ENCODE measurements around the gene MAP2K2. TPM values are rescaled to one million over a fixed set of nuclear protein-coding genes. Genes with fewer than 3 reads are reported as not detected.
"Not testable (repeated sequence)": the region's sequence is repeated elsewhere in the genome, so short reads cannot be mapped to it uniquely, and the experiment has no call there.

The MAP2K2 gene
- total RNA-seq (98.4 TPM), polyA plus RNA-seq (144 TPM)
- long read RNA-seq, donor 1, partial matches to known transcripts = 0 of 3 reads
- long read RNA-seq, donor 1, other reads (novel, unspliced or antisense) = 0 of 3 reads
- long read RNA-seq, donor 2, transcript MAP2K2-201 (11 exons, 1,734 nt) = major isoform, 75 of 104 reads
- long read RNA-seq, donor 2, partial matches to known transcripts = 25 of 104 reads
- long read RNA-seq, donor 2, other reads (novel, unspliced or antisense) = 0 of 104 reads
- long read RNA-seq, donor 3, transcript MAP2K2-201 (11 exons, 1,734 nt) = major isoform, 42 of 43 reads
- long read RNA-seq, donor 3, partial matches to known transcripts = 0 of 43 reads
- long read RNA-seq, donor 3, other reads (novel, unspliced or antisense) = 0 of 43 reads
- long read RNA-seq, donor 4, transcript MAP2K2-201 (11 exons, 1,734 nt) = major isoform, 23 of 24 reads
- long read RNA-seq, donor 4, partial matches to known transcripts = 0 of 24 reads
- long read RNA-seq, donor 4, other reads (novel, unspliced or antisense) = 0 of 24 reads
- long read RNA-seq, donor 5, transcript MAP2K2-201 (11 exons, 1,734 nt) = major isoform, 39 of 70 reads
- long read RNA-seq, donor 5, partial matches to known transcripts = 29 of 70 reads
- long read RNA-seq, donor 5, other reads (novel, unspliced or antisense) = 0 of 70 reads
- long read RNA-seq, donor 6, transcript MAP2K2-201 (11 exons, 1,734 nt) = major isoform, 31 of 33 reads
- long read RNA-seq, donor 6, partial matches to known transcripts = 0 of 33 reads
- long read RNA-seq, donor 6, other reads (novel, unspliced or antisense) = 0 of 33 reads
- long read RNA-seq, donor 7, transcript MAP2K2-201 (11 exons, 1,734 nt) = major isoform, 20 of 20 reads
- long read RNA-seq, donor 7, partial matches to known transcripts = 0 of 20 reads
- long read RNA-seq, donor 7, other reads (novel, unspliced or antisense) = 0 of 20 reads
- long read RNA-seq, donor 8, transcript MAP2K2-201 (11 exons, 1,734 nt) = major isoform, 23 of 23 reads
- long read RNA-seq, donor 8, partial matches to known transcripts = 0 of 23 reads
- long read RNA-seq, donor 8, other reads (novel, unspliced or antisense) = 0 of 23 reads
- long read RNA-seq, donor 9, transcript MAP2K2-201 (11 exons, 1,734 nt) = major isoform, 19 of 19 reads
- long read RNA-seq, donor 9, partial matches to known transcripts = 0 of 19 reads
- long read RNA-seq, donor 9, other reads (novel, unspliced or antisense) = 0 of 19 reads
- long read RNA-seq, donor 10, transcript MAP2K2-201 (11 exons, 1,734 nt) = major isoform, 29 of 38 reads
- long read RNA-seq, donor 10, partial matches to known transcripts = 9 of 38 reads
- long read RNA-seq, donor 10, other reads (novel, unspliced or antisense) = 0 of 38 reads

DNA sequence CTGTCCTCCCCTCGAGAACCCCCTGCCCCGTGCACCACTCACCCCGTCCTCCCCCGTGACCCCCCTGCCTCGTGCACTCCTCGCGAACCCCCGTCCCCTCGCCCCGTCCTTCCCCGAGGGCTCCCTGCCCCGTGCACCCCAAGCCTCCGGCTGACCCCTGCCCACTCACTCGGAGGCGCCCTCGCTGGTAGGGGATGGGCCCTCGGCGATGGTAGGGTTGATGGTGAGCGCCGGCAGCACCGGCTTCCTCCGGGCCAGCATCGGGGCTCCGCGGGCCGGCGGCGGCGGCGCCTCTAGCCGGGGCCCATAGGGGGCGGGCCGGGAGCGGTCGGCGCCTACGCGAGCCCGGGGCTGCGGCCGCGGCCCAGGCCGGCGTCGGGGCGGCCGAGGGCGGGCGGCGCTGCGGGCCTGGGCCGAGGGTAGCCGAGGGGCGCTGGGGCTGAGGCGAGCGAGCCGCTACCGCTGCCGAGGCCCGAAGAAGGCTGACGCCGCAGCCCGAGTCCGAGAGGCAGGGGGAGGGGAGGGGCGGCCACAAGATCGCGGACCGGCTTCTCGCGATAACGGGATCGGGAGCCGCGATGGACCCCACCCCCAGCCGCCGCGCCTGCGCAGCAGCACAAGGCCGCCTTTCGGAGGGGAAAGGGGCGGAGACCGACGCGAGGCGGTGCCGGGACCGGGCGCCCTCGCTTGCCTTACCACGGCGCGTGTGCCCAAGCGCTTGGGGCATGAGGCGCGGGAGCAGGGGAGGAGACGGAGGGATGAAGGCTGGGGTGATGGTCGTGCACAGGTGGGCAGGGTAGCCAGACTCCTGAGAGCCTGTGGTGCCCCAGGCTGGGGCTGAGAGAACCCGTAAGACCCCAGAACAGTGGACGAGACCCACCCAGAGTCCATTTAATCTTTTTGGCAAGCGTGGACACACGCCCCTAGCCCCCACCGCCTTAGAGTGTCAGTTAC is at the start of gene MAP2K2:
MAP2K2 (minus strand) TSS at position 508 of the 954 bp plus-strand sequence; CDS start at position 261, 247 bp downstream.
- H3K27me3 ChIP-seq (ENCODE audit: control insufficient read depth in 2 of 2, insufficient read depth in 1 of 2, low read length in 1 of 2) = no peaks in the 10 kb centered on the region
- peak within 1 kb of the TSS in 1 of 2 donors; percentile 85 for H3K27ac ChIP-seq (ENCODE audit: low read depth in 1 of 2, low read length in 1 of 2)
- H3K4me3 ChIP-seq (ENCODE audit: low read length in 2 of 2) = peak within 1 kb of the TSS; percentile 63 to 97
- peaks cover 13 to 18% of the 10 kb centered on the region in 2 donors for H3K4me1 ChIP-seq (ENCODE audit: control insufficient read depth in 2 of 2, insufficient read depth in 2 of 2, low read length in 2 of 2)
- DNase-seq (ENCODE audit: low read depth in 6 of 9, low spot score in 9 of 9) = peak; percentile 80 to 96 (median 92)
- H3K9me3 ChIP-seq (ENCODE audit: control insufficient read depth in 2 of 2, insufficient read depth in 1 of 2, low read length in 1 of 2) = no peaks in the 10 kb centered on the region
- WGBS = 1% methylated on average over 102 of the region's 102 CpGs
- H3K36me3 ChIP-seq (ENCODE audit: control insufficient read depth in 2 of 2, insufficient read depth in 2 of 2, low read length in 1 of 2) = peaks cover 7 to 18% of the 10 kb centered on the region in 2 donors

DNA sequence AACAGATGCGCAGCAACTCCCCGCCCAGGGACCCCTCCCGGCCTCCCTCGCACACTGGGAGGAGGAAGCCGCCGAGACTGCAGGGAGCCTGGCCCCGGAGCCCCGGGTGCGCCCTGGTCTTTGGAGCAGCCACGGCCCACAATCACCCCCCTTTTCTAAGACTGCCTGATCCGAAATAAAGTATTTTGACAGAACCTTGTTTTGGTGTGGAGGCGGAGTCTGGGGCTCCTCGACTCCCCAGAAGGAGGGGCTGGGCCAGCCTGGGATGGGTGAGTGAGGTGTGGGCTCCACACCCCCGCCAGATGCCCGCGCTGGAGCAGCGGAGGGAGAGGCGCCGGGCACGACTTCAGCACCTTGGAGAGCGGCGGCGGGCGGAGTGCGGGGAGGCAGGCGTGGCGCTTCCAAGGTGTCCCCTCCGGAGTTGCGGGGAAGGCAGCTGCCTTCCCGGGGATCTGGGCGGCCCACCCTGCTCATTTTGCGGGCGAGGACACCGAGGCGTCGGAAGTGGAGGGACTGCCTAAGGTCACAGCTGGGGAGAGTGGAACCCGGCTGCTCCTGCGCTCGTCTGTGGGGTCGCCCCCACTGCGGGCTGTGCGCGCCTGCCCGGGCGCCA is 49.0 kb upstream of the MAP2K2 start:
- Histone ChIP-seq H3K9me3 (ENCODE audit: control insufficient read depth in 2 of 2, insufficient read depth in 1 of 2, low read length in 1 of 2) (no peaks in the 10 kb centered on the region), H3K36me3 (ENCODE audit: control insufficient read depth in 2 of 2, insufficient read depth in 2 of 2, low read length in 1 of 2) (peaks cover 0 to 28% of the 10 kb centered on the region in 2 donors), H3K27me3 (ENCODE audit: control insufficient read depth in 2 of 2, insufficient read depth in 1 of 2, low read length in 1 of 2) (peaks cover 0 to 23% of the 10 kb centered on the region in 2 donors), H3K4me3 (ENCODE audit: low read length in 2 of 2) (no peak overlapping the region), H3K27ac (ENCODE audit: low read depth in 1 of 2, low read length in 1 of 2) (no peak overlapping the region), H3K4me1 (ENCODE audit: control insufficient read depth in 2 of 2, insufficient read depth in 2 of 2, low read length in 2 of 2) (no peaks in the 10 kb centered on the region)
- 9% methylated on average over 45 of the region's 45 CpGs for WGBS
- DNase-seq (ENCODE audit: low read depth in 6 of 9, low spot score in 9 of 9) = peak in 6 of 9 donors; percentile 31 to 73 (median 52)

DNA sequence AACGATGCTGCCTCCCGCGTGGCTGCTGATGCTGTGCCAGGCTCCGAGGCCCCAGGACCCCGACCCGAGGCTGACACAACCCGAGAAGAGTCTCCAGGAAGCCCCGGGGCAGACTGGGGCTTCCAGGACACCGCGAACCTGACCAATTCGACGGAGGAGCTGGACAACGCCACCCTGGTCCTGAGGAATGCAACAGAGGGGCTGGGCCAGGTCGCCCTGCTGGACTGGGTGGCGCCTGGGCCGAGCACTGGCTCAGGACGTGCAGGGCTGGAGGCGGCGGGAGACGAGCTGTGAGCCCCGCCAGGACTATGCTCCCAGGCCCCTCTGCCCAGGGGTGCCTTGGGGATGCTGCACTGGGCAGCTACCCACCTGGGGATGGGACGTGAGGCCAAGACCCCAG is 47.8 kb upstream of the MAP2K2 start:
- Histone ChIP-seq H3K4me3 (ENCODE audit: low read length in 2 of 2) (no peak overlapping the region), H3K36me3 (ENCODE audit: control insufficient read depth in 2 of 2, insufficient read depth in 2 of 2, low read length in 1 of 2) (peaks cover 0 to 25% of the 10 kb centered on the region in 2 donors), H3K27me3 (ENCODE audit: control insufficient read depth in 2 of 2, insufficient read depth in 1 of 2, low read length in 1 of 2) (peaks cover 0 to 23% of the 10 kb centered on the region in 2 donors), H3K27ac (ENCODE audit: low read depth in 1 of 2, low read length in 1 of 2) (no peak overlapping the region), H3K4me1 (ENCODE audit: control insufficient read depth in 2 of 2, insufficient read depth in 2 of 2, low read length in 2 of 2) (no peaks in the 10 kb centered on the region), H3K9me3 (ENCODE audit: control insufficient read depth in 2 of 2, insufficient read depth in 1 of 2, low read length in 1 of 2) (no peaks in the 10 kb centered on the region)
- 75% methylated on average over 22 of the region's 22 CpGs for WGBS
- DNase-seq (ENCODE audit: low read depth in 6 of 9, low spot score in 9 of 9) = no peak

DNA sequence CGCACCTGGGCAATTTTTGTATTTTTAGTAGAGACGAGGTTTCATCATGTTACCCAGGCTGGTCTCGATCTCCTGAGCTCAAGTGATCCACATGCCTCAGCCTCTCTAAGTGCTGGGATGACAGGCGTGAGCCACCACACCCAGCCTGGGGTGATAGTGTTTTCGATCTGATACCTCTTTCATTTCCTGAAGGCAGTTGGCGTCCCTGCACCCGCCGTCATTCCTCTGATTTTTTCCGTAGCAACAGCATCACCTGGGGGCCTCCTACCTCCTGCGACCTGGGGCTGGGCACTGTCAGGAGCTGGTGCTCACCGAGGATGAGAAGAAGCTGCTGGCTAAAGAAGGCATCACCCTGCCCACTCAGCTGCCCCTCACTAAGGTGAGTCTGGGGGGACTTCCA is 40.3 kb upstream of the MAP2K2 start:
- no peak overlapping the region for H3K4me3 ChIP-seq (ENCODE audit: low read length in 2 of 2)
- H3K27ac ChIP-seq (ENCODE audit: low read depth in 1 of 2, low read length in 1 of 2) = no peak overlapping the region
- H3K9me3 ChIP-seq (ENCODE audit: control insufficient read depth in 2 of 2, insufficient read depth in 1 of 2, low read length in 1 of 2) = no peaks in the 10 kb centered on the region
- 70% methylated on average over 11 of the region's 11 CpGs for WGBS
- H3K27me3 ChIP-seq (ENCODE audit: control insufficient read depth in 2 of 2, insufficient read depth in 1 of 2, low read length in 1 of 2) = peaks cover 0 to 3% of the 10 kb centered on the region in 2 donors
- H3K36me3 ChIP-seq (ENCODE audit: control insufficient read depth in 2 of 2, insufficient read depth in 2 of 2, low read length in 1 of 2) = no peaks in the 10 kb centered on the region
- no peak for DNase-seq (ENCODE audit: low read depth in 6 of 9, low spot score in 9 of 9)
- H3K4me1 ChIP-seq (ENCODE audit: control insufficient read depth in 2 of 2, insufficient read depth in 2 of 2, low read length in 2 of 2) = no peaks in the 10 kb centered on the region

DNA sequence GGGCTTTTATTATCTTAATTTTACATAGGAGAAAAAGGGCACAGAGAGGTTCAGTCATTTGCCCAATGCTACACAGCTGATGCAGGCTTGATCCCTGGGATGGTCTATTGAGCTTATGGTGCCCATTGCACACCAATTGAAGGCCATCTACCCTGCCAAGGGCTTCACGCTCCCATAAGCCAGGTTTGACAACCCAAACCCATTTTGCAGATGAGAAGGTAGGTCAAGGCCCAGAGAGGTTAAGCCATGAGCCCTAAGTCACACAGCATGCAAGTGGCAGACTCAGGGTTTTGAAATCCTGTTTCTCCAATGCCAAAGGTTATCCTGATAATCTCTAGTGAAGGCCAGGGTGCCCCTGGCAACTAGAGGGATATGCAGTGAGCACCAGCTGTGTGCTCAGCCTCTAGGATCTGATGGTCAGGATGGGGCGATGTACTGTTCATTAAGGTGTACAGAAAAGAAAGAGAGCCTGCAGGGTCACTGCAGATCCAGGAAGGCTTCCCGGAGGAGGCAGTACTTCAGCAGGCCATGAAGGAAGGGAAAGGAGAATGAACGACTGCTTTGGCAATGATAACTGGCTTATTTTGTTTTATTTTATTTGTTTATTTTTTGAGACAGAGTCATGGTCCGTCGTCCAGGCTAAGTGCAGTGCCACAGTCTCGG is 37.6 kb upstream of the MAP2K2 start:
- DNase-seq (ENCODE audit: low read depth in 6 of 9, low spot score in 9 of 9) = no peak
- no peaks in the 10 kb centered on the region for H3K36me3 ChIP-seq (ENCODE audit: control insufficient read depth in 2 of 2, insufficient read depth in 2 of 2, low read length in 1 of 2)
- no peaks in the 10 kb centered on the region for H3K9me3 ChIP-seq (ENCODE audit: control insufficient read depth in 2 of 2, insufficient read depth in 1 of 2, low read length in 1 of 2)
- H3K4me1 ChIP-seq (ENCODE audit: control insufficient read depth in 2 of 2, insufficient read depth in 2 of 2, low read length in 2 of 2) = no peaks in the 10 kb centered on the region
- H3K27ac ChIP-seq (ENCODE audit: low read depth in 1 of 2, low read length in 1 of 2) = no peak overlapping the region
- 89% methylated on average over 7 of the region's 7 CpGs for whole genome bisulfite sequencing
- no peak overlapping the region for H3K4me3 ChIP-seq (ENCODE audit: low read length in 2 of 2)
- H3K27me3 ChIP-seq (ENCODE audit: control insufficient read depth in 2 of 2, insufficient read depth in 1 of 2, low read length in 1 of 2) = peaks cover 0 to 5% of the 10 kb centered on the region in 2 donors

DNA sequence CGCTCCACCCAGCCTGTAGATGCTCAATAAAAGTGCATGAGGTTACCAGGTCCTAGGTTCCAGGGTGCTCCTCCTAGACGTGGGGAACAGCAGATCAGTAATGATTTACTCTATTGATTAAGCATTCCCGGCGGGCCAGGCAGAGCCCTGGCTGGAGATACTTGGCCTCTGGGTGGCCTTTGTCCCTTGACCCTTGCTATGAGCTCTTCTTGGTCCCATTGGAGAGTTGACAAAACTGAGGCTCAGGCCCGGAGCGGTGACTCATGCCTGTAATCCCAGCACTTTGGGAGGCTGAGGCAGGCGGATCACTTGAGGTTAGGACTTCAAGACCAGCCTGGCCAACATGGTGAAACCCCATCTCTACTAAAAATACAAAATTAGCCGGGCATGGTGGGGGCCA is 34.0 kb upstream of the MAP2K2 start:
- not testable (repeated sequence) for H3K4me3 ChIP-seq (ENCODE audit: low read length in 2 of 2); H3K27me3 ChIP-seq (ENCODE audit: control insufficient read depth in 2 of 2, insufficient read depth in 1 of 2, low read length in 1 of 2); H3K4me1 ChIP-seq (ENCODE audit: control insufficient read depth in 2 of 2, insufficient read depth in 2 of 2, low read length in 2 of 2); H3K36me3 ChIP-seq (ENCODE audit: control insufficient read depth in 2 of 2, insufficient read depth in 2 of 2, low read length in 1 of 2); H3K9me3 ChIP-seq (ENCODE audit: control insufficient read depth in 2 of 2, insufficient read depth in 1 of 2, low read length in 1 of 2); DNase-seq (ENCODE audit: low read depth in 6 of 9, low spot score in 9 of 9); H3K27ac ChIP-seq (ENCODE audit: low read depth in 1 of 2, low read length in 1 of 2)
- WGBS = 92% methylated on average over 8 of the region's 8 CpGs

DNA sequence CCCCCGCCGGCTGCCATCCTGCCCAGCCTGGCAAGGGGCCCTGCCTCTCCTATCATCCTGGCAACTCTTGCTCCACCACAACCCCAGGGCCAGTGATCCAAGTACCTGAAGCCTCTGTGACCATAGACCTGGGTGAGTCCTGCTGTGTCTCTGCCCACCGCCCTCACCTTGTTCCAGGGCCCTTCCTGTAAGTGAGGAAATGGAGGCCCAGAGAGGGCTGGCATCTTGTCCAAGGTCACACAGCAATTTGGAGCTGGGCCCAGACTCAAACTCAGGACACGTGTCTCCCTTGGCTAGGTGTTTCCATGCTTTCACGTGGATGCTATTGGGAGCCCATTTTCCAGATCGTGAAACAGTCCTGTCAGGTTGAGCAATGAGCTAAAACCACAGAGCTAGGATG is 33.2 kb upstream of the MAP2K2 start:
- WGBS = 88% methylated on average over 6 of the region's 6 CpGs
- no peak for DNase-seq (ENCODE audit: low read depth in 6 of 9, low spot score in 9 of 9)
- H3K4me3 ChIP-seq (ENCODE audit: low read length in 2 of 2) = no peak overlapping the region

More for the DNA sequence above, 33.2 kb upstream of the MAP2K2 start:
- Histone ChIP-seq H3K36me3 (ENCODE audit: control insufficient read depth in 2 of 2, insufficient read depth in 2 of 2, low read length in 1 of 2) (no peaks in the 10 kb centered on the region), H3K27ac (ENCODE audit: low read depth in 1 of 2, low read length in 1 of 2) (no peak overlapping the region), H3K4me1 (ENCODE audit: control insufficient read depth in 2 of 2, insufficient read depth in 2 of 2, low read length in 2 of 2) (peaks cover 9 to 10% of the 10 kb centered on the region in 2 donors), H3K27me3 (ENCODE audit: control insufficient read depth in 2 of 2, insufficient read depth in 1 of 2, low read length in 1 of 2) (peaks cover 0 to 7% of the 10 kb centered on the region in 2 donors), H3K9me3 (ENCODE audit: control insufficient read depth in 2 of 2, insufficient read depth in 1 of 2, low read length in 1 of 2) (no peaks in the 10 kb centered on the region)
